GM04503 (cell line): Measurements from ENCODE around the gene CHN2.

Experiments used
- DNase-seq: peaks from one replicate; pipeline ENCODE4 v3.0.0-alpha.2; 2012; ENCODE audit warnings: low read depth

Gene CHN2

GRCh38 chr7:29364661-29365060, 170.1 kb downstream of the CHN2 start:
- no peak for DNase-seq

DNA sequence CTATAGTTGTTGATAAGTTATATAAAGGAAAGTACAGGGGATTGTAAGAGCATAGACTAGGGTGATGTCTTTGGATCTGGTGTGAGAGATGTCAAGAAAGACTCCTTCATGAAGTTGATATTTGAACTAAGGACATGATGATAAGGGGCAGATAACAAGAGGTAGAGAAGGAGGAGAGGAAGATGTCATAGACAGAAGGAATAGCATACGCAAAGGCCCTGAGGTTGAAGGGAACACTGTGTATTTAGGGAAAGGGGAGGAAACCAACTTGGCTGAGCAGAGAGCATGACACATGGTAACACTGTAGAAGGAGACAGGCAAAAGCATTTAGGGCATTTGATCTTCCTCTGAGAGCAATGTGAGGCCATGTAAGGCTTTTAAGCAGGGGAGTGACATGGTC, 170.8 kb downstream of the CHN2 start:
- no peak for DNase-seq

DNA sequence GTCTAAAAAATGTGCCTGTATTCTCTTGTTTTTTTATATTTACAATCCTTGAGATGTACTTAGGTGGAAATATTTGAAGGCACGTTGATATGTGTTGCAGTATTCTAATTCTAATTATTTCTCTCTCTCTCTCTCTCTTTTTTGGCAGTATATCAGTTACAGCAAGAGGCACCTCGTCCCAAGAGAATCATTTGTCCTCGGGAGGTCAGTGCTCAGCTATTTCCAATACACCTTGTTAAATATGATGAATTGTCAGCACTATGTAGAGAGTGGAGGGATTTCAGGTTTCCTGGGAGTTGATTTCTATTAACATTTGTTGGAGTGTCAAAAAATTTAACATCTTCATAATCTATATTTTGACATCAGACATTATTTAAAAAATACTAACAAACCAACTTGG, 173.2 kb downstream of the CHN2 start:
- no peak for DNase-seq

DNA sequence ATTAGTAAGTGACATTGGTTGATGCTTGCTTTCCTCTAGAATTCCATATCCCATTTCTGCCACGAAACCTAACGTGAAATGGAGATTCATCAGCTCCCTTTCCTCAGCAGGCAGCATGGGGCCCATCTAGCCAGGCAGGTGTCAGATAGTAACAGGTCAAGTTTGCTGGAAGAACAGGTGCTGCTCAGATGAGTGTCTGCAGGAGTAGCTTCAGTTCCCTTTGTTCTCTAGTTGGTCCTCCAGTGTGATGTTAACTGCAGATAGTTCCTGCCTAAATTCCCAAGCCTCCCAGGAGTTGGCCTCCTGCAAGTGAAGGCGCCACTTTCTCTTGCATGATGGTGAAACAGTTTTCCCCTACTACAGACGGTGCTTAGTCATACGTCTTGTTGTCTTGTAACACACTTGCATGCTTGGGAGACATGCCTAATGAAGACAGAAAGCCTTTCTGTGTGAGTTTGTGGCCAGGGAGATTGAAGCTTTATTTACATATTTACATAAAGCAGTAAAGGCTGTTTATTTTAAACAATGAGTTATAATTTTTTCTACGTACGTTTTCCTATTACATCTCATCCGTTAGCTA, 175.4 kb downstream of the CHN2 start:
- DNase-seq = no peak

DNA sequence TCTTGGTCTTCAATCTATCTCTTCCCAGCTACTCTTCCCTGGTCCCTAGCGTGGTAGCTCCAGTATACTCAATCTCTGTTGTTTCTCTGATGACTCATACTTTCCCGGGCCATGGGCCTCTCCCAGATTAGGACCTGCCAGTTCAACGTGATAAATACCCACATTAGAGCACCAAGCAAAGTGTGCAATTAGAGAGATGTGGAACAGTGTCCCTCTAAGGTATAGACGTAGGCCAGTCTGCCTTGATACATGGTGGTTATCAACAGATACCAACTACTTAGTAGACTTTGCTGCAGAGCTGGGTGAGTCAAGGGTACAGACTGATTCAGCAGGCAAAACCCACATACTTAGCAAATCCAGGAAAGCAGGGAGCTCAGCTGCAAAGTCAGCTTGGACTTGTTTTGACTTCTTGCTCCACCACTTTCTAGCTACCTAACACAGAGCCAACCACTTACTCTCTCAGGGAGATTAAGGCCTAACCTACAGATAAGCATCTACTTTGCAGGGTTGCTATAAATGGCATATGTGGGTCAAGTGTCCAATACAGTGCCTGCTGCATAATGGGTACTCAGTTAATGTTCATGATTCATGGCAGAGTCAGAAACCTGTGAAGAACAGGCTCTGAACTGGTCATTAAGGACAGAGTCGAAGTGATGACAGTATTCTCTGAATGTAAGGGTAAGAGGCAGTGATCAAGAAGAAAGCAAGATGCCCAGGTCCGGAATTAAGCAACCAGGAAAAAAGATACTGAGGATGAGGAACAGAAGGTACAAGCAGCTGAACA, 176.1 kb downstream of the CHN2 start:
- DNase-seq = no peak

- no peak for DNase-seq
Measured at GRCh38 chr7:29371472-29371871, 176.9 kb downstream of the CHN2 start.

- DNase-seq = no peak
Measured at GRCh38 chr7:29372351-29373090, 177.9 kb downstream of the CHN2 start.

- no peak for DNase-seq
Measured at GRCh38 chr7:29375641-29376562, 181.3 kb downstream of the CHN2 start.

DNA sequence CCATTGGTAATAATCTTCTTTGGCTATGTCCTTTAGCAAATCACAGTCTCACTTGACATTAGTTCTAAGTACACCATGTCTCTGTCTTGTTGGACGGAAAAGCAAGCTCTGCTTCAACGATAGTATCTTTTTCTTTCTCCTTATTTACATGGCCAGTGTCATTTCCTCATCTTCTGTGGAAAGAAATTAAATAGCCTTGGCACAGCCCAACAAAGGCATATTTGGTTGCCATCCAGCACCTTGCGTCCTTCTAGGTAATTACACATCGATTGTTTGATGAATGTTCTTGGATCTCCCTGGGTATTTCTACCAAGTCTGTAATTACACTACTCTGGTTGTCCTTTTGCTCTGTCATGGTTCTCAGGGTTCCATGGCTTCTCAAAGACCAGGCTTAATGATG, 183.1 kb downstream of the CHN2 start:
- DNase-seq = no peak

DNA sequence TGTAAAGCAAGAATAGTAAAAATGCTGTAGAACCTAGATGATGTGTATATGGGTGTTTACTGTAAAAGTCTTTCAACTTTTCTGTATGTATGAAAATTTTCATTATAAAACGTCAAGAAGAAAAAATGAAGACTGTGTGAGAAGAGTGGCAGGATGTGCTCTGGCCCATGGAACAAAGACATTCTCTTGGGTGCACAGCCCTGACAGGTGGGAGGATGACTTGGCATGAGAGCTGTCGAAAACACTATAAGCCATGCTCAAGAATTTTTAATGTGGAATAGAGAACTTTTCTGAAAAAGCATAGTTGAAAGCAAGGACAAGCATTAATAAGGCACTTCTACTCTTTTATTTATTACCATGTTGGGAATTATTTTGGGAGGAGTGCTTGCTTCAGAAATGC, 185.0 kb downstream of the CHN2 start:
- no peak for DNase-seq

DNA sequence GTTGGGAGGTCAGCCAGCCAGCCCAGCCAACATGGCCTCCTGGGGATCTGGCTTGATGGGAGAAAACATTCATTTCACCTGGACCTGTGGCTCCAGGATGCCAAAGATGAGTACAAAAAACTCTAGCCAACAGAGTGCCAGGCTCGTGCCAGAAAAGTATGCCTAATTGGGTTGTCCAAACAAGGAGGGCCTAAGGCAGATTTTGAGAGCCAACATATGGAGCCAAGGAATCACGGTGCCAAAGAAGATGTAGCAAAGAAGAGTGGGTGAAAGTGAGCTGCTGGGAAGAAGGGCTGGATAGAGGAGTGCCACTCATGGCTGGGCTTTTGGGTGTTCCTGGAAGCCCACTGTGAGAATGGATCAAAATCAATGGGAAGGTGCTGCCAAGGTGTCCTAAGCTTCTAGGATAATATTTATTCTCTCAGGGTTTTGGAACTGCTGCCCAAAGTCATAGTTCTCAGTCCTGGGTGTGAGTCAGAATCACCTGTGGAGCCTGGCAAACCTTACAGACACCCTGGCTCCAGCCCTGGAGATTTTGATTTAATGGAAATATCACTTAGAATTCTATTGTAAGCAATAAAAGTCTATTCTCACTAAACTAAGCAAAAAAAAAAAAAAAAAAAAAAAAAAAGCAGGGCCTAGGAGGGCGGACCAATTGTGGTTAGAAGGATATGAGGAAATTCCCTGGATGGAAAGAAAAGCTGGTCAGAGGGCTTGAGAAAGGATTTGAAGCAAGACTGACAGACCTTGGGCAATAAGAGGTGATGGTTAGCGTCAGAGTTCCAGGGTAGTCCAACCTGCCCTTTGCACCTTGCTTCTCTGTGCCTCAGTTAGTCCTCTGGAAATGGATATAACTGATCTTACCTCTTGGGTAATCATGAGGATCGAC, 186.9 kb downstream of the CHN2 start:
- DNase-seq = no peak

DNA sequence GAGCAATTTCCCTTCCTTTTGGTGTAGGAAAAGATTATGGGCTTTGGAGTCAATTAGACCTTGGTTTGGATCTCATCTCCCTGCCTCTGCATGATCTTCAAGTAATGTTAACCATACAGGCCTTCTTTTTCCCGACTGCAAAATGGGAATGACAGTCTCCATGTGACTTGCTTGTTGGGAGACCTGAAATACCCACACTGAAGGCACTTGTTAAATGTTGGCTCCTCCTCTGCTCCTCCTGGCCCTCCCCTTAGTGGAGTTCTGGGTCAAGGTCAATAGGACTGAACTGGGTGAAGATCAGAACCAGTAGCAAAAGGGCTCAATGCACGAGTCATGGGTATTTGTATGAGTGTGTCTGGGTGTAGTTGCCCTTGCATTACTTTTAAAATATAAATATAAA, 189.7 kb downstream of the CHN2 start:
- no peak for DNase-seq

DNA sequence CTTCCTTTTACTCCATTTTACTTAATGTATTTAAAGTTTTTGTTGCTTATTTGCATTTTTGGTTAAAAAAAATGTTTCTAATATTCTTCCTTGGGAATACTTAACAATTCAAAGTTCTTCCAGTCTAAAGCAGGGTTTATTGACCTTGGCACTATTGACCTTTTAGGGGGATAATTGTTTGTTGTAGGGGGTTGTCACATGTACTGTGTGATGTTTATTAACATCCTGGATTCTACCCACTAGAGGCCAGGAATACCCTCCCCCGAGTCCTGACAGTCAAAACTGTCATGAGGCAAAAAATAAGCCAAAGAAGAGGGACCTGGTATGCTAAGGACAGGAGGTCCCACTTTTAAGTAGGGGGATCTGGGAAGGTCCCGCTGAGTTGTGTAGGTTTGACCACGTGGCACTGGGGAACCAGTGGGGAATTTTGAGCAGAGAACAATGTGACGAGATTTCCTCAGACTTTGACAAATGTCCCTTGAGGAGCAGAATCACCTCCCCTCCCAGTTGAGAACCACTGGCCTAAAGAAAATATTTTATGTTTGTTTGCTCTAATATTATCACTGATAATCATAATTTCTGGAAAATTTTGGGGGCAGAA, 190.7 kb downstream of the CHN2 start:
- no peak for DNase-seq

- no peak for DNase-seq
Measured at GRCh38 chr7:29386196-29386765, 191.7 kb downstream of the CHN2 start.

DNA sequence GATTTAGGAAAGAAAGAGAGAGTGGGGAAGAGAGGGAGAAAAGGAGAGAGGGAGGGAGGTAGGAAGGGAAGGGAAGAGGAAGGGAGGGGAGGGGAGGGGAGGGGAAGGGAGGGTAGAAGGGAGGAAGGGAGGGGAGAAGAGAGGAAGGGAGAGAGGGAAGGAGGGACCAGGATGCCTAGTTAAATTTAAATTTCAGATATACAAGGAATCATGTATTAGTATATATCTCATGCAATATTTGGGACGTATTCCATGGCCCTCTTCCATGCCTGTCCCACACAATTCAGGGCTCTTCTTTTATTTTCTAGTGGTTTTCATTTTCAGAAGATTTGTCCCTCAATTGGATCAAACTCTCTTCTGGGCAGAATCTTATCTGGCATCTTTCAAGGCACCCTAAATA, 196.7 kb downstream of the CHN2 start:
- DNase-seq = no peak

DNA sequence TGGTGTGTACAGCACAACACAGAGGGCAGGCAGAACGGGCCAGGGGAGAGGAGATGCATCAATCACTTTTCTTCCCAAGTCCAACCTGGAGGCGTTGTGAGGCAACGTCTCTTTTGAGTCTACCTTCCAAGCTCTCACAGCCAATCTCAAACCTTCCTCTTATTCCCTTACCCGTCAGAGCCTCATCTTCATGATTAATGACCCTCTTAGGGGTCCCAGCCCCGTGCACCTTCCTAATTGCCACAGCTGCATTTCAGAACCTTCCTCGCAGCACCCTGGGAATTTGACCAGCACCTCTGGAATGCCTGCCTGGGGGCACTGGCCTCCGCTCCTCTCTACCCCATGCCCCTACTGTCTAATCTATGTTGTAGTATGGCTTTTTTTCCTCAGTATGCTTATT, 199.7 kb downstream of the CHN2 start:
- no peak for DNase-seq

DNA sequence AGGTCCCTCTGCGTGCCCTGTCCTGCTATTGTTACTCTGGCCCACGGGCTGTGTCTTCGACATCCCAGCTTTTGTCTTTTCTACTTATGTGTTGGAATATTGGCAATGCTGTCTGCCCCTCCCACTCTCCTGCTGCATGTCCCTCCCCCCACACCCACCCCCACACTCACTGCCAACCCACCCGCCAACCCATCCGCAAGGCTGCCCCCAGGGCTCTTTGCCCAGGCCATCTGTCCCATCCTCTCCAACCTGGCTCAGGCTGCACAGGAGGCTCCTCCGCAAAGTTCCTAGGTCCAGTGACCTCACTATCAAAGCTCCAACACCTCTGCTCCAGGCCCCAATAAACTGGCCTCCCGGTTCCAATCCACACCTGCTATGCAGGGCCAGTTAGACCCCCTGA, 202.0 kb downstream of the CHN2 start:
- DNase-seq = no peak

DNA sequence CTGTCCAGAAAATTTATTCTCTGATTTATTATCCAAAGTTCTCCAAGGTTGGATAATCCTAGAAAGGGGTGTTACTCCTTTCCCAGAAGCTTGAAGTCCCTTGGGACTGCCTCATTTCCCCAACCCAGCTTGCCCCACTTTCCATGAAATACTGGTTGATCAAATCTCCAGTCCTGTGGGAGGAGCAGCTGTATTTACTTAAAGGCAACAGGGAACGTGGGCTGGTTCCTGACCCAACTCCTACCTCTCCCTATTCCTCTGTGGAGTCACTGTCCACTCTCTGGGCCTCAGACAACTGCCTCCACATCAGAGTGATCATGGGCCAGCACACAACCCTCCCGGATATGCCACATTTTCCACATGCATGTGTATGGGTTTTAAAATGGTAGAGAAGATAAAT, 202.8 kb downstream of the CHN2 start:
- DNase-seq = no peak

GRCh38 chr7:29398011-29398410, 203.4 kb downstream of the CHN2 start:
- no peak for DNase-seq

DNA sequence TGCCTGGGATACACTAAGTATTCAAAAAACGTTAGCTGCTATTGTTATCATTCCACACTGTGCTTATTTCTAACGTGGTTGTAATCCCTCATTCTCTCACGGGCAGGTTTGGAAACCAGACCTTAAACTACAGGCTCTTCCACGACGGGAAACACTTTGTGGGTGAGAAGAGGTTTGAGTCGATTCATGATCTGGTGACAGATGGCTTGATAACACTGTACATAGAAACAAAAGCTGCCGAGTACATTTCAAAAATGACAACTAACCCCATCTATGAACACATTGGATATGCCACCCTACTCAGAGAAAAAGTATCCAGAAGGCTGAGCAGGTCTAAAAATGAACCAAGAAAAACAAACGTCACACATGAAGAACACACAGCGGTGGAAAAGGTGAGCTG, 205.9 kb downstream of the CHN2 start:
- no peak for DNase-seq
